Spinal cord (tissue), 10 donors: ENCODE results near the gene SIVA1. TPM values are rescaled to one million over a fixed set of nuclear protein-coding genes. Genes with fewer than 3 reads are reported as not detected.

Experiments
- DNase-seq, 6 donors: peaks; one replicate each; pipeline versions ENCODE4 v3.0.0 to v3.0.0-alpha.2; 2013 to 2015; ENCODE audit warnings: low spot score in 6 of 6, low read depth in 4 of 6
- H3K27ac ChIP-seq: one replicate; pipeline ENCODE4 v1.5.1; 2013; ENCODE audit warnings: low read depth, low read length, control low read depth
- H3K27me3 ChIP-seq: one replicate; pipeline ENCODE4 v1.6.1; 2013; ENCODE audit warnings: low read length; ENCODE audit not compliant: control insufficient read depth, insufficient read depth
- H3K36me3 ChIP-seq: one replicate; pipeline ENCODE4 v1.6.1; 2013; ENCODE audit warnings: low read length; ENCODE audit not compliant: control insufficient read depth, insufficient read depth
- H3K4me1 ChIP-seq: one replicate; pipeline ENCODE4 v1.6.1; 2013; ENCODE audit warnings: low read length; ENCODE audit not compliant: control insufficient read depth, insufficient read depth
- H3K4me3 ChIP-seq: one replicate; pipeline ENCODE4 v1.5.1; 2013; ENCODE audit warnings: low read depth, low read length, control low read depth
- H3K9me3 ChIP-seq: one replicate; pipeline ENCODE4 v1.6.1; 2013; ENCODE audit warnings: low read length; ENCODE audit not compliant: control insufficient read depth, insufficient read depth
- WGBS: methylation state at CpG from one replicate; pipeline ENCODE4 v1.1.5; 2013; ENCODE audit warnings: missing lambda C conversion rate; ENCODE audit not compliant: insufficient coverage; 5-methylcytosine and 5-hydroxymethylcytosine counted together
- polyA plus RNA-seq, 2 donors: library from polyadenylated mRNA; unstranded; fragments of 120-200 nt; gene quantifications; one replicate each; pipeline ENCODE4 v1.2.1, GENCODE V29; 2013; ENCODE audit not compliant: insufficient read length in 2 of 2
- total RNA-seq, 2 donors: library from RNA; depleted of rRNA in 1 of 2; stranded (reverse); fragments of 120-200 nt in 1 of 2; fragments of >200 nt in 1 of 2; gene quantifications; one replicate each; pipeline versions ENCODE4 v1.2.3 to v1.2.4, GENCODE V29; 2013 to 2014
- donor health status: healthy.

SIVA1 gene
- total and polyA plus RNA-seq, 4 donors, result 30.6 to 83.3 (median 49.6) TPM

DNA sequence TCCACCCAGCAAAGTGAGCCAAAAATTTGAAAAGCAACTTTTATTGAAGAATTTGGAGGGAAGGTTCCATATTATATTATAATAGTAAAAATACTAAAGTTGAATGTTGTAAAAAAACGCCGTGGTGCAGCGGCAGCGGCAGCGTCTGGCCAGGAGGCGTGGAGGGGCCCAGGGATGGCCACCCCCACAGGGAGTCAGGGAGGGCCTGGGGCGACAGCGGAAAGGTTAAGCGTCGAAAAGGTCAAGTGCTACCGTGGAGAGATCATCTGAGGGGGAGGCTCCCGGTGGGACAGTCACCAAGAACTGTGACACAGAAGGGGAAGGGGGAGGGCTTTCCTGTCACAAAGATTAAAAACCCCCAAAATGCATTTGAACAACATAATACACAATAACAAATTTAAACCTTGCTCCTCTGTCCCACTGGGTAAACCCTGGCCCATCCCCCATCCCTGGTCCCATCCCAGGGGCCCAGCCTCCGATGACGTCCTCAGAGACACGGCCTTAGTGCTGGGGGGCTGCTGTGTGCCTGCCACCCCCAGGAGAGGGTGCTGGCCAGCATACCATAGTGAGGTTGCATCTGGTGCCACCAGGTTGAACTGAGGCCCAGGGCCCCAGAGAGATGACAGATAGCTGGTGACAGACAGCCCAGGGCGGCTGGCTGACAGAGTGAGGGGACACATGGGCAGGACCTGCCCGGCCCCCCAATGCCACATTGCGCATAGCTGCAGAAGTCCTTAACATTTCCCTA is 16.6 kb downstream of the SIVA1 start:
- H3K4me1 ChIP-seq, result peaks cover 13% of the 10 kb centered on the region
- no peaks in the 10 kb centered on the region for H3K9me3 ChIP-seq
- no peak overlapping the region for H3K4me3 ChIP-seq
- WGBS, result 90% methylated on average over 12 of the region's 18 CpGs
- H3K27me3 ChIP-seq, result no peaks in the 10 kb centered on the region
- peaks cover 66% of the 10 kb centered on the region for H3K36me3 ChIP-seq
- DNase-seq, result no peak
- H3K27ac ChIP-seq, result no peak overlapping the region

DNA sequence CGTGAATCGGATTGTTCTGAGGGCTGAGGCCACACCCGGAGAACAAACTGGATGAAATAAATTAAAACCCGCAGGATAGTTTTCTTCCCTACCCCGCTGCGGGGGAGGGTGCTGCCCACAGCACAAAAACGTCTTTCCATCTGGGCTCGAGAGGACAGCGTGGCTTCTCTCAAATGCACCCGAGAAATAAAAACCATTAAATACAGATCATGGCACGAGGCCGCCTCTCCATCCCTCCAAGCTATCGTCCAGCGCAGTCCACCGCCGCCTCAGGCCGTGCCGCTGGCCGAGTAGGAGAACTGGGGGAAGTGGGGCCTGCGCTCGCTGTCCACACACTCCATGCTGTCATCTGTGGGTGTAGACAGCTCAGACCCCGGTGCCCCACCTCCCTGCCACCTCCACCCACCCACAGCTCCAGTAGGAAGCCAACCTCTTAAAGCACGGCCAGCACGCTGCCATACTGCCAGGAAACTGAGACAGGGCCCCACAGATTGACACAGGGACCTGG is 17.2 kb downstream of the SIVA1 start:
- H3K27me3 ChIP-seq, result no peaks in the 10 kb centered on the region
- no peak overlapping the region for H3K27ac ChIP-seq
- 67% methylated on average over 9 of the region's 24 CpGs for WGBS
- no peak for DNase-seq
- no peak overlapping the region for H3K4me3 ChIP-seq
- no peaks in the 10 kb centered on the region for H3K9me3 ChIP-seq
- H3K36me3 ChIP-seq, result peaks cover 72% of the 10 kb centered on the region
- H3K4me1 ChIP-seq, result peaks cover 13% of the 10 kb centered on the region

- Histone ChIP-seq H3K36me3 (peaks cover 79% of the 10 kb centered on the region), H3K9me3 (no peaks in the 10 kb centered on the region), H3K27ac (no peak overlapping the region), H3K4me3 (no peak overlapping the region), H3K4me1 (peaks cover 13% of the 10 kb centered on the region), H3K27me3 (no peaks in the 10 kb centered on the region)
- DNase-seq, result no peak
- 73% methylated on average over 2 of the region's 5 CpGs for WGBS
These were observed 17.9 kb downstream of the SIVA1 start for GRCh38 chr14:104770851-104771272.

GRCh38 chr14:104771374-104771773 is 18.4 kb downstream of the SIVA1 start:
- peaks cover 13% of the 10 kb centered on the region for H3K4me1 ChIP-seq
- H3K27me3 ChIP-seq, result no peaks in the 10 kb centered on the region
- DNase-seq, result no peak
- H3K9me3 ChIP-seq, result no peaks in the 10 kb centered on the region
- 95% methylated on average over 4 of the region's 4 CpGs for WGBS
- H3K27ac ChIP-seq, result no peak overlapping the region
- no peak overlapping the region for H3K4me3 ChIP-seq
- H3K36me3 ChIP-seq, result peaks cover 84% of the 10 kb centered on the region

DNA sequence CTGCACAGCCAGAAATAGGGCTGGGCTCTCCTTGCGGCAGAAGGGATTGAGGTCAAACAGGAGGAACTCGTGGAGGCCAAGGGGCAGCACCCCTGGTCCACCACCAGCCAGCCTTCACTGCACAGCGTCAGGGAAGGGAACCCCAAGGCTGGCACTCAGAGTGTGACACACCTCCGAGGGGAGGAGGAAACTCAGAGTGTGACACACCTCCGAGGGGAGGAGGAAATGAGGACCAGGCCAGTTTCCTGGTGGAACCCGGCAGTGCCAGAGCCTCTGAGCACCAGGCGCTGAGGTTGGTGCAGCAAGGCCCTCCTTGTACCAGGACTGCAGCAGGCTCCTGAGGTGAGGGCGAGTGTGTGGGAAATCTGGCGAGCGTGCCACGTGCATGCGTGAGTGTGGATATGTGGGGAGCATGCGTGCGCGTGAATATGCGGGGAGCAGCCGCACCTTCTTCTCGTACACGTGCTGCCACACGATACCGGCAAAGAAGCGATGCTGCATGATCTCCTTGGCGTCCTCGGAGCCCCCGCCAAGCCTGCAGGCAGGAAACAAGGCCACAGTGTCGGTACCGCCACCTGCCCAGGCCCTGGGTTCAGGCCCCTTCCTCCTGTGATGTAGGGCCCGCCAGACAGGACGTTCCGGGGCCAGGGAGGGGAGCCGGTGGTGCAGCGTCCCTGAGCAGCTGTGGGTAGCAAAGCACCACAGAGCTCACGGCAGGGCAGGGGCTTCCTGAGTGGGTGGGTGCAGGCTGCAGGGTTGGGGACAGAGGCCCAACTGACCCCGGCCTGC is 19.2 kb downstream of the SIVA1 start:
- Histone ChIP-seq H3K4me1 (peaks cover 18% of the 10 kb centered on the region), H3K27ac (no peak overlapping the region), H3K4me3 (no peak overlapping the region), H3K9me3 (no peaks in the 10 kb centered on the region), H3K27me3 (no peaks in the 10 kb centered on the region), H3K36me3 (peaks cover 92% of the 10 kb centered on the region)
- DNase-seq, result no peak
- WGBS, result 95% methylated on average over 33 of the region's 34 CpGs

DNA sequence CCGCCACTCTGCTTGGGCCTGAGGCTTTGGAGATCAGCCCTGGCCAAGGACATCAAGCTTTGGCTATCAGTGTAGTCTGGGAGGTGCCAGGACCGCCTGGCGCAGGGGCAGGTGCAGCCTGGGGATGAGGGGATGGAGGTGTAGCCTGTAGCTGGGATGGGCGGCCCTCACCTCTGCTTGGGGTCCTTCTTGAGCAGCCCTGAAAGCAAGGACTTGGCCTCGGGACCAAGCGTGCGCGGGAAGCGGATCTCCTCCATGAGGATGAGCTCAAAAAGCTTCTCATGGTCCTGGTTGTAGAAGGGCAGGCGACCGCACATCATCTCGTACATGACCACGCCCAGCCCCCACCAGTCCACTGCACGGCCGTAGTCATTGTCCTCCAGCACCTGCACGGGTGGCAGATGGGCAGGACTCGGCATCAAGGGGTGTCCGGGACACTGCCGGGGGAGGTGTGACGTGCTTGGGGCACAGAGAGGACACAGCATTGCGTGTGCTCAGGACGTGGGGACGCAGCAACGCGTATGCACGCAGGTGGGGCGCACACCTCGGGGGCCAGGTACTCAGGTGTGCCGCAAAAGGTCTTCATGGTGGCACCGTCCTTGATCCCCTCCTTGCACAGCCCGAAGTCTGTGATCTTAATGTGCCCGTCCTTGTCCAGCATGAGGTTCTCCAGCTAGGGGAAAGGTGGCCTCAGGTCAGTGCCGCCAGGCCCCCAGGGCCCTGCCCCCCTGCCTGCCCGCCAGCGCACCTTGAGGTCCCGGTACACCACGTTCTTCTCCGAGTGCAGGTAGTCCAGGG is 20.0 kb downstream of the SIVA1 start:
- no peak for DNase-seq
- WGBS, result 96% methylated on average over 38 of the region's 38 CpGs
- Histone ChIP-seq H3K36me3 (peaks cover 96% of the 10 kb centered on the region), H3K4me1 (peaks cover 26% of the 10 kb centered on the region), H3K27ac (no peak overlapping the region), H3K4me3 (no peak overlapping the region), H3K27me3 (no peaks in the 10 kb centered on the region), H3K9me3 (no peaks in the 10 kb centered on the region)

- H3K36me3 ChIP-seq, result peaks cover 100% of the 10 kb centered on the region
- no peak overlapping the region for H3K4me3 ChIP-seq
- no peaks in the 10 kb centered on the region for H3K27me3 ChIP-seq
- no peaks in the 10 kb centered on the region for H3K9me3 ChIP-seq
- no peak overlapping the region for H3K27ac ChIP-seq
- H3K4me1 ChIP-seq, result peaks cover 25% of the 10 kb centered on the region
- no peak for DNase-seq
- 84% methylated on average over 40 of the region's 46 CpGs for WGBS
These were observed 20.8 kb downstream of the SIVA1 start for GRCh38 chr14:104773505-104774452.

GRCh38 chr14:104774453-104775072 is 21.6 kb downstream of the SIVA1 start:
- no peaks in the 10 kb centered on the region for H3K9me3 ChIP-seq
- WGBS, result 92% methylated on average over 19 of the region's 20 CpGs
- H3K4me1 ChIP-seq, result peaks cover 20% of the 10 kb centered on the region
- H3K36me3 ChIP-seq, result peaks cover 100% of the 10 kb centered on the region
- H3K27me3 ChIP-seq, result no peaks in the 10 kb centered on the region
- H3K27ac ChIP-seq, result no peak overlapping the region
- no peak for DNase-seq
- H3K4me3 ChIP-seq, result no peak overlapping the region
